UCSD-AML1 (cell line): ENCODE measurements around the gene TGM2.

ENCODE experiments used
- DNase-seq: peaks from one replicate; lab custom pipeline; 2025; ENCODE audit not compliant: unreplicated experiment; lab: John Stamatoyannopoulos, UW

Gene TGM2

DNA sequence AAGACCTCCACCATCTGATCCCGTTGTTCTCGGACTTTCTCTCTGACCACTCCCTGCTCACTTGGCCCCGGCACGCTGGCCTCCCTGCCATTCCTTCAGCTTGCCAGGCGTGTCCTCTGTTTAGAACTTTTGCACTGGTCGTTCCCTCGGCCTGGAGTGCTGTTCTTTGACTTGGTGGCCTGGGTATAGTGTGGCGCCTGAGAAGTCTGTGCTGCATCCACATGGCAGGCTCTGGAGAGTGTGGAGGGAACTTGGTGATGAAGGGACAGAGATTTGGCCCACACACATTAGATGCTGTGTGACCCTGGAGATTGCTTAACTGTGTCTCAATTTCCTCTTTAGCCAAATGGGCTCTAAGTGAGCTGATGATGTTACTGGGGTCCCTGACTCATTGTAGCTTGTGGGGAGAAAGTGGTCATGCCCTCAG lies 13.0 kb upstream of the TGM2 start:
- no peak for DNase-seq

GRCh38 chr20:38177201-38177600 lies 12.1 kb upstream of the TGM2 start:
- no peak for DNase-seq

DNA sequence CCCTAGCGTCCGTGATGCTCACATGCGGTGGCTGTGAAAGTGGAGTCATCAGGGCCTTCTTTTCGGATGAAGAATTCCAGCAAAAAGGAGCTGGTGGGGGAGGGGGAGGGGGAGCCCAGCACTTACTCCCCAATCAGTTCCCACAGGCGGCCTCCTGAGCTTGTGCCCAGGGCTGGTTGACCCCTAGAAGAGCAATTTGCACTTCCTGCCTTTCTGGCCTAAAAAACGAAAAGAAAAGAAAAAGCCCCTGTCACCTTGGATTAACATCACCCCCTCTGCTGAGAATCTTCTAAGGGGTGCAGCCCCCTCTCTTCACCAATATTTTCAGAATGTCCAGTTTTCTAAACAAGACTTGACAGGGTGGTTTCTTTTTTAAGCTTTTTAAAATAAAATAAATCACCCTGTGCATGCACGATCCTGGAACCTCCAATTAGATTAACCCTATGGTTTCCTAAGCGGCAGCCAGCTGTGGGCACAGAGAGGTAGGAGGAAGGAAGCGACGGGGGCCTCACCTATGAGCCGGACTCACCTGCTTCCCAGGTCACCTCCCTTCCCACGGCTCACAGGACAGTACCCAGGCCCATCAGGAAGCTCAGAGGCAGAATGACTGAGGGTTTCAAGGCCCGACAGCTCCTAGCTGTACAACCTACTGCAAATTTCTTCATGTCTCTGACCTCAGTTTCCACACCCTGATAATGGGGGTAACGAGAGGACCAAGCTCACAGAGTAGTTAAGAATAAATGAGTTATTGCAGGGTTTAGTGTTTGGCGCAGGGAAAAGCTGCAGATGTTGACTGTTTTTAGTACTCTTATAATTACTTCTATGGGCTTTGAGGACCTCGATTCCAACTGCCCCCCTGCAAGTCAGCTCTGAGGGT lies 10.5 kb upstream of the TGM2 start:
- no peak for DNase-seq

DNA sequence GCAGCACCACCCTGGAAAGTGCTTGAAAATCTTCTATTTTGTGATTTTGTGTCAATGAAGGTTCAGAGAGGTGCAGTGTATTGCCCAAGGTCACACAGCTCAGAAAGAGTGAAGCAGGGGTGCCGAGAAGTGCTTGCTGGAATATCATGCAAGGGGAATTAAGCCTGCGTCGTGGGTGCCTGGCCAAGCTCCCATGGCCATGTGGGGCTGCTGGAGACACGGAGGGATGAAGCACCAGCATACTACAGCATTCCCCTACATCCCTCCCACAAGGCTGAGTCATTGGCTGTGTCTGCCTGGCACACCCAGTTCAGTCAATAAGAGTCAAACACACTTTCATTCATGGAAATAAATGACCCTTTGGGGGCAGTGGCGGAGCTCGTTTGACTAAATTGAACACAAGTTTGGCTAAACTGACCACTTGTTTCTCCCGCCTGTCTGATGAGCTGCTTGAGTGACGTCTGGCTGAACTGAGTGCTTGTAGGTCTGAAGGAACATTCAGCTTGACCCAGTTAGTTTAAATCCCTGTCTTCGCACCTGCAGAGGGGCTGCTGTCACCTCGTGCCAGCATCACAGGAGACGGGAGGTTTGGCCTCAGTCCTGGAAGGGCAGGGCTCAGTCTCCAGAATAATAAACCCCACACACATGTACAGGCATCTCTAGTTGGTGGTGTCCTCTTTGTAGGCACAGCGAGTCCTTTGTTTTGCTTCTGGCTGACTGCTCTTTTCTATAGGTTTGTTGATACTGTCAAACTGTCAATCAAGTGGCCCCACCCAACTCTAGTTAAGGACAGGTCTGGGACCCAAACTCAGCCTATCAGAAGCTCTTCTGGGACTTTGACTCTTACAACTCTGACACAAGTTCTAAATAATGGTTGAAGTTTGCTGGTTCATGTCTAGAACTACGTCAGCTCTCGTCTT lies 8.4 kb upstream of the TGM2 start:
- DNase-seq, result no peak

GRCh38 chr20:38172408-38172807 lies 7.3 kb upstream of the TGM2 start:
- DNase-seq, result no peak

GRCh38 chr20:38171675-38172043 lies 6.6 kb upstream of the TGM2 start:
- no peak for DNase-seq

DNA sequence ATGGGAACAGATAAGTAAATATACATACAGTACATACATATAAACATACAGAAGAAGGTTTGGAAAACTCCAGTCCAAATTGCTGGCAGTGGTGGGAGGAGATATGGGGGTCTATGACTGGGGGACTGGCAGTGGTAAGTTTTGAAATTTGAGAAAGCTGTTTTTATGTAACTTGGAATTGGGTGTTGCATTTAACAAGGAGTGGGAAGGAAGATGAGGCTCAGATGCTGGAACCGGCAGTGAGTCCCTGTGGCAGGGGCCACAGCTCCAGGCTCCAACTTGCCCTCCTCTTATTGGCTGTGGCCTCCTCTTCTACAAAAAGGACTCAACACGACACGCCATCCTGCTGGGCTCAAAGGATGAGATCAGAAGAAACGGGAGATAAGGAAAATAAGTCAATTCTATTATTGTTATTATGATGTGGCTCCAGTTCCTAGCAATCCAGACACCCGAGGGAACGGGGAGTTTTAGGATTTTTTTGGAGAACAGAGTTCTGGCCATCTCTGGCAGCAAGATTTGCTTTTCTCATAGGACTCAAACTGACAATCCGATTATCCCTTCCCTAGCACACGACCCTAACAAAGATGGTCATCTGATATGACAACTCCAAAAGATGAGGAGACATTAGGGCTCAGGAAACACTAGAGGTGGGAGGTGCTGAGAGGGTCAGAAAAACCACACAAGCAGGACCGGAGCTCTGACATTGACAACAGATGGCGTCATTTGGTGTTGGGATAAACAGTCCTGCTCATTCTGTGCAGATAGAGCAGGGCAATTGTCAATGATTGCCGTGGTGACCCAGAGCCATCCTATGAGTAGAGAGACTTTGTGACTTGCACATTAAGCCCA lies 6.0 kb upstream of the TGM2 start:
- no peak for DNase-seq

- no peak for DNase-seq
Measured at GRCh38 chr20:38170219-38170825, 5.3 kb upstream of the TGM2 start.

- DNase-seq, result no peak
Measured at GRCh38 chr20:38169636-38170193, 4.6 kb upstream of the TGM2 start.

DNA sequence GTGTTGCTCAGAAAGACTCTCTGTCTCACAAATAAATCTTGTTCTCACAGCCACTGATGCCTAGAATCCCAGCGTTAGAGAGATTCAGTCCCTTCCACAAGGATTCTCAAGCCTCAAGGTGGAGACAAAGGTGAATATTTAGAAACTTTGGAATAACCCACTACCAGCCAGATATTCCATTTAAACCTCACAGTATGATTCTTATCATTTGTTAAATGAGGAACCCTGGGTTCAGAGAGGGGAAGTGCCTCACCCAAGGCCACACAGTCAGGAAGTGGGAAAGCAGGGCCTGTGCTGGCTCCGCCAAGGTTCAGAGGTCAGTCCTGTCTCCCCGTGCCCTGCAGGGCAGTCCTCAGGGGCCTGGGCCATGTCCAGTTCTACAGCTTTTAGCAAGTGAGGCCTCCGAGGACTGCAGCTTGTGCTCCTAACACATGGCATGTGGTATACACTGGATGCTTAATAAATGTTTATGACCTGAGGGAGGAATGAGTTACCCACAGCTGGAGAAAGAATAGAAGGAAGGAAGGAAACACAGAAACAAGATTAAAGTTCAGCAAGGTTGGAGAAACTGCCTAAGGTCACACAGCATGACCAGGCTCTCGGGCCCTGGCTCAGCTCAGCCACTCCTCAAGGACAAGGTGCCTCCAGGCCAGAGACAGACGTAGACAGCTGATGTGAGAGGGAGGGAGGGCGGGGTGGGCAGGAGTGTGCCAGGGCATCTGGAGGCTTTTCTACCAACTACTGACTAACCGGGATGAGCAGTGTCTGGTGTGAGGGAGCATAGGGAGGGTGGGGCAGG lies 3.9 kb upstream of the TGM2 start:
- peak; percentile 33 for DNase-seq

- DNase-seq, result no peak
Measured at GRCh38 chr20:38167851-38168760, 3.0 kb upstream of the TGM2 start.

GRCh38 chr20:38167328-38167850 lies 2.3 kb upstream of the TGM2 start:
- no peak for DNase-seq

DNA sequence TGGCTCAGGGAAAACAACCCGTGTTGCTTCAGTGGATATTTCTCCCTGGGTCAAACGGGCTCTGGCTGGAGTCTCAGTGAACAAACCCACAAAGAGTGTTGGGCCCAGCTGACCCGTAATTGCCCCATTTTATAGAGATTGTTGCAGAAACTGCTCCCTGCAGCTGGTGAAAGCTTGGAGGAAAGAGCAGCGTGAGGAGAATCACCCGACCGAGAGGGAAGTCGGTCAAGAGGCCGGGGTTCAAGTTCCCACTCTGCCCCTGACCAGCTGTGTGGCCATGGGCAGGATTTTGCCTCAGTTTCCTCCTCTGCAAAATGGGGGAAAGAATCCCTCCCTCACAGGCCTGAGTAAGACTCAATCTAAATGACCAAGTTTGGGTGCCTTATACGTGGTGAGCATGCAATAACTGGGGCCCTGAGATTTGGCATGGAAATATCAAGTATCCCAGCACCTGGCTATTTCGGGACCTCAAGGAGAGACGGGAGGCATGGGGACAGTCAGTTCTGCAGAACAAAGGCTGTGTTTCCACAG lies 1.7 kb upstream of the TGM2 start:
- no peak for DNase-seq

GRCh38 chr20:38165966-38166702 lies 1.1 kb upstream of the TGM2 start:
- DNase-seq, result no peak

DNA sequence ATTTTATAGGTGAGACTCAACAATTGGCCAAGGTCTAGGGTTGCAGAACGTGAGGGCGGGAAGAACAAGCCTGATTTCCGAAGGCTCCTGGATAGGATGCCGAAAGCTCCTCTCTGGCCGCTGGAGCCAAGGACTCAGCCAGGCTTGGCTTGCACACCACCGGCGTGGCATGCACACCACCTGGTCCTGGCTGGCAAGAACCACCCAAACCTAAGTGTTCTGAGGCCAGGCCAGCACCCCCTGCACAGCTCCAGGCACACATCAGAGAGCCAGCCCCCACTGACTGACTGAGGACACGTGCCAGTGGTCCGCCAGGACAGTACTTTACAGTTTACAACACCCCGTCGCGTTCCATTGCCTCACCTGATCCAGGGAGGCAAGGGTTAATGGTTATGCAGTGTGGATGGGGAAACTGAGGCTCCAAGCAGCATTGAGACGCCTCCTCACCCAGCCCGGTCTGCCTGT lies 414 bp downstream of the TGM2 start:
- DNase-seq, result no peak

- DNase-seq, result no peak
Measured at GRCh38 chr20:38164069-38164468, 1.0 kb downstream of the TGM2 start.
